Lung (tissue), 12 donors: ENCODE measurements around the gene ADAMTS3. TPM values are rescaled to one million over a fixed set of nuclear protein-coding genes. Genes with fewer than 3 reads are reported as not detected.
A peak's percentile ranks its signal among the peaks of the same experiment; 100 is the strongest.

Experiments
- ATAC-seq: fragments of 200-7000 bp; cut with Tn5 transposase; one replicate; pipeline ENCODE4 v1.9.1; 2020; ENCODE audit warnings: moderate number of reproducible peaks; ENCODE audit not compliant: insufficient read depth, low FRiP score
- DNase-seq, 3 donors: peaks; one replicate each; pipeline ENCODE4 v3.0.0-alpha.2; 2013 to 2017
- H3K27ac ChIP-seq, 2 donors: one replicate each; pipeline ENCODE4 v1.5.1; 2013; ENCODE audit warnings: mild to moderate bottlenecking in 2 of 2, moderate library complexity in 2 of 2, control low read depth in 1 of 2, inconsistent platforms in 1 of 2, low read depth in 1 of 2, low read length in 1 of 2
- H3K27me3 ChIP-seq, 3 donors: one replicate each; pipeline ENCODE4 v1.5.1; 2013; ENCODE audit warnings: low read length in 2 of 3; ENCODE audit not compliant: control insufficient read depth in 3 of 3, insufficient read depth in 3 of 3
- H3K36me3 ChIP-seq, 4 donors: one replicate each; pipeline ENCODE4 v1.5.1; 2013; ENCODE audit warnings: low read length in 4 of 4, mild to moderate bottlenecking in 1 of 4, moderate library complexity in 1 of 4; ENCODE audit not compliant: control insufficient read depth in 4 of 4, insufficient read depth in 4 of 4
- H3K4me1 ChIP-seq, 5 donors: one replicate each; pipeline ENCODE4 v1.5.1; 2013; ENCODE audit warnings: low read length in 5 of 5, mild to moderate bottlenecking in 2 of 5, moderate library complexity in 1 of 5; ENCODE audit not compliant: control insufficient read depth in 5 of 5, insufficient read depth in 5 of 5
- H3K4me3 ChIP-seq: one replicate; pipeline ENCODE4 v1.5.1; 2013; ENCODE audit warnings: mild to moderate bottlenecking, control low read depth, moderate library complexity
- H3K9ac ChIP-seq, 2 donors: one replicate each; pipeline ENCODE4 v1.5.1; 2013; ENCODE audit warnings: low read length in 2 of 2, control low read depth in 1 of 2; ENCODE audit not compliant: insufficient read depth in 1 of 2
- H3K9me3 ChIP-seq, 4 donors: one replicate each; pipeline ENCODE4 v1.5.1; 2013; ENCODE audit warnings: low read length in 3 of 4, mild to moderate bottlenecking in 1 of 4, moderate library complexity in 1 of 4; ENCODE audit not compliant: control insufficient read depth in 4 of 4, insufficient read depth in 3 of 4
- CTCF ChIP-seq: IDR thresholded peaks from 2 replicates; pipeline ENCODE4 v1.5.1; 2012; ENCODE audit warnings: mild to moderate bottlenecking; ENCODE audit errors: control extremely low read depth, extremely low read depth
- WGBS, 2 donors: extraction: QIAGEN DNeasy Blood & Tissue Kit; methylation state at CpG; one replicate each; pipeline ENCODE4 v1.1.7; 2013; 5-methylcytosine and 5-hydroxymethylcytosine counted together
- polyA plus RNA-seq, 2 donors: library from polyadenylated mRNA; stranded (reverse); fragments of 200-250 nt; gene quantifications; one replicate each; pipeline ENCODE4 v1.2.1, GENCODE V29; 2013
- total RNA-seq, 2 donors: library from RNA; depleted of rRNA in 1 of 2; stranded (reverse); fragments of >200 nt in 1 of 2; gene quantifications; one replicate each; pipeline ENCODE4 v1.2.1, GENCODE V29; 2014 to 2021
- donor health status: control.
- donor health status: control.
- donor health status: Bipolar disorder and iron deficiency.
- donor health status: healthy.
- donor health status: DM: yes; HTN: yes; CAD: no.

ADAMTS3 gene
- total and polyA plus RNA-seq, 4 donors, result 1.1 to 12.9 (median 2.1) TPM

- WGBS, 2 donors, result 54 to 67% methylated on average over 2 of the region's 2 CpGs
- DNase-seq (peak in 2 of 3 donors; percentile 23 to 27), ATAC-seq (no peak)
- Histone ChIP-seq H3K9ac (no peak overlapping the region), H3K36me3 (no peaks in the 10 kb centered on the region), H3K4me3 (no peak overlapping the region), H3K9me3 (no peaks in the 10 kb centered on the region), H3K4me1 (peaks cover 0 to 5% (median 0%) of the 10 kb centered on the region in 5 donors), H3K27me3 (no peaks in the 10 kb centered on the region), H3K27ac (no peak overlapping the region)
- TF ChIP-seq CTCF, result no peak
Measured at GRCh38 chr4:72341432-72341820, 227.6 kb downstream of the ADAMTS3 start.

- Histone ChIP-seq H3K27ac (no peak overlapping the region), H3K9me3 (no peaks in the 10 kb centered on the region), H3K27me3 (no peaks in the 10 kb centered on the region), H3K4me1 (peaks cover 0 to 5% (median 0%) of the 10 kb centered on the region in 5 donors), H3K9ac (no peak overlapping the region), H3K4me3 (no peak overlapping the region), H3K36me3 (no peaks in the 10 kb centered on the region)
- 83 to 91% methylated on average over 1 of the region's 1 CpG for WGBS, 2 donors
- no peak for TF ChIP-seq CTCF
- DNase-seq, result no peak
- no peak for ATAC-seq
Measured at GRCh38 chr4:72340803-72341431, 228.1 kb downstream of the ADAMTS3 start.

- 63 to 85% methylated on average over 1 of the region's 1 CpG for WGBS, 2 donors
- Histone ChIP-seq H3K9me3 (no peaks in the 10 kb centered on the region), H3K4me1 (peaks cover 0 to 7% (median 0%) of the 10 kb centered on the region in 5 donors), H3K9ac (no peak overlapping the region), H3K4me3 (no peak overlapping the region), H3K27ac (no peak overlapping the region), H3K27me3 (no peaks in the 10 kb centered on the region), H3K36me3 (no peaks in the 10 kb centered on the region)
- DNase-seq (no peak), ATAC-seq (no peak)
- TF ChIP-seq CTCF, result no peak
Measured at GRCh38 chr4:72338060-72338459, 231.0 kb downstream of the ADAMTS3 start.

GRCh38 chr4:72330381-72330780, 238.6 kb downstream of the ADAMTS3 start:
- Histone ChIP-seq H3K4me3 (no peak overlapping the region), H3K27me3 (no peaks in the 10 kb centered on the region), H3K9me3 (no peaks in the 10 kb centered on the region), H3K4me1 (peaks cover 0 to 3% (median 0%) of the 10 kb centered on the region in 5 donors), H3K9ac (no peak overlapping the region), H3K27ac (no peak overlapping the region), H3K36me3 (no peaks in the 10 kb centered on the region)
- WGBS, 2 donors, result 92 to 100% methylated on average over 1 of the region's 1 CpG
- DNase-seq, result no peak
- TF ChIP-seq CTCF, result no peak
- ATAC-seq, result no peak
